GM21515 (cell line): ENCODE results near the gene OR4D5.

Experiments
- ATAC-seq: cut with Tn5 transposase; IDR thresholded peaks from one replicate; pipeline ENCODE4 v1.9.1; 2021; ENCODE audit not compliant: unreplicated experiment

OR4D5 gene

GRCh38 chr11:123939317-123939716 lies at the start of gene OR4D5:
TSS of gene OR4D5 (plus strand) at chr11:123939617. CDS start at chr11:123939617, 0 bp downstream.
- no peak for ATAC-seq

DNA sequence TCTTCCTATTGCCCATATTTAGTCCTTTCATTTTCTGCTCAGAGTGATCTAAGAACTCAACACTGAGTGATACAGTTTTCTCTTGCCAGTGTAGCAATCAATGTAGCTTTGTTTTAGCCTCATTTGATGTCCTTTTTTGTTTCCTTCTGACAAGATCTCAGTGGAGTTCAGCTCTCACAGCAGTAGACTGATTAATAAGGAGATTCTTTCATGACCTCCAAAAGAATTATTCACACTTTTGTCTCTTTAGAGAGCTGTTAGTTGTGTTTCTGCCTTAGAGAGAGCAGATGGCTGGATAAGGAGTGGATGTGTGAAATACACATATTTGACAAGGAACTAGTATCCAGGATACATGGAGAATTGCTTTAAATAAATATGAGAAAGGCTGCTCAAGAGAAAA lies 47.4 kb upstream of the OR4D5 start:
- no peak for ATAC-seq

GRCh38 chr11:123899792-123900191 lies 39.6 kb upstream of the OR4D5 start:
- no peak for ATAC-seq

GRCh38 chr11:123901867-123902266 lies 37.5 kb upstream of the OR4D5 start, which contains the start of gene OR8D4:
TSS of gene OR8D4 (plus strand) at chr11:123902167. CDS start at chr11:123906432, 4,265 bp downstream.
- no peak for ATAC-seq

DNA sequence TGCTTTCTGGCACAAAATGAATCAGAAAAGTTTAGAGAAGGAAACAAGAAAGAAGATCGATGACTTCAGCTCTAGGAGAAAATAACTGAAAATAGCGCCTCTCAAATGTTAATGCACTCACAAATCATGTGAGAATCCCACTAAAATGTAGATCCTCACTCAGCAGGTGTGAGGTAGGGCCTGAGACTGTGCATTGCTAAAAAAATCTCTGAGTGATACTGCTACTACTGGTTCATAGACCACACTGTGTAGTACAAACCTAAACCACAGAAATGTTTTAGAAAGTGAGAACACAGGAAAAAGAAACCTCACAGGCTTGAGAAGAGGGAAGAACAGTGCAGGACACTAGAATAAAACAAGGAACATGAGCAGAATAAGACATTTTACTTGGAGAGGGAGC lies 35.5 kb upstream of the OR4D5 start:
- peak; percentile 95 for ATAC-seq

- no peak for ATAC-seq
These were observed 34.5 kb upstream of the OR4D5 start for GRCh38 chr11:123904932-123905331.

- ATAC-seq = no peak
These were observed 33.6 kb upstream of the OR4D5 start for GRCh38 chr11:123905826-123906225.

DNA sequence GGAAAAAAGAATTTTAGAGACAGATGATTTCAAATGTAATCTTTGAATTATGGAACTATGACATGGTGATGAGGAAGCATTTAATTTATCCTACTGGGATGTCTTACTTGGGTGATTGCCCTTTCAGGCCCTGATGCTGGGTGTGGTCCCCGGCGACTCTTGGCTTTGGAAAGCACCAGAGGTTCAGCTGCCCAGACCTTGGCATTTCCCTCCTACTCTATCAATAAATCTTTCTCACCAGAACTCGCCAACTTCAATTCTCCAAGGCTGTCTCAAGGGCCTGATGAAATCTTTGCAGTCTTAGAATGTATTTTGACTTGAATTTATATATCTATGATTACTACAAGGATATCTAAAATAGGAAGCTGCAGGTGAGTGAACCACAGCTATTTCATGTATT lies 18.5 kb upstream of the OR4D5 start:
- ATAC-seq = no peak

GRCh38 chr11:123924027-123924426 lies 15.4 kb upstream of the OR4D5 start:
- no peak for ATAC-seq

DNA sequence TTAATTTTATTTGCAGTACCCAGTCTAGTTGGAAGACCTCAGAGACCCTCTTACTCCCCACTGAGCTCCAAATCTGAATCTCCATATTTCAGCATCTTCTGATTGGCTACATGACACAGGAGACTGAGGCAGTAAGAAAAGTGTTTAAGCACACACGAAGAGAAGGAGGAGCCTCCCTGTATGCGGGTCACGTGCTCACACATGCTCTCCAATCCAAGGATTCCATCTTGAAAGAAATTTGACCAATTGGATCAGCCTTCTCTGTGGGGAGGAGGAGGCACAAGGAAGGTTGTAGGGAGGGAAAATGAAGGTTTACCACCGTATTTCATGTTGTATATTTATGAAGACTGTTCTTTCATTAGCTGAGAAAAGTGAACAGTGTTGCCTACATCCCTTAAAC lies 3.0 kb downstream of the OR4D5 start:
- ATAC-seq = no peak

GRCh38 chr11:123943738-123944137 lies 4.3 kb downstream of the OR4D5 start, which contains the start of gene OR6T1:
TSS of gene OR6T1 (minus strand) at chr11:123943838. CDS start at chr11:123943838, 0 bp downstream.
- no peak for ATAC-seq

DNA sequence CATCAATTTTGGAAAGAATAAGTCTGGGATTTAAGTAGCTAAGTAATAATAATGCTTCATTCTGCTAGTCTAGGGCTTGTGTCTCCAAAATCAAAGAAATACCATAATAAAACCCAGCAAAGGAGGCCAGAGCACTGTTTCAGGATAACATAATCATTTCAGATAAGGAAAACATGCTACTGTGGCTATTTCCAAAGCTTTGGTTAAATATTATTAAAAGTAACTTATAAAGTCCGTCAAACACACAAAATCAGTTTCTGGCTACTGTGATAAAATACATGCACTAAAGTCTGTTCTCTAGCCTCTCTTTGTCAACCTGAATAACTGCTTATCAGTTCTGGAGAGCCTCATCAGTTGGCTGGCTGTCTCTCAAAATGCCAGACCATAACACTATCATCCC lies 5.7 kb downstream of the OR4D5 start:
- no peak for ATAC-seq

DNA sequence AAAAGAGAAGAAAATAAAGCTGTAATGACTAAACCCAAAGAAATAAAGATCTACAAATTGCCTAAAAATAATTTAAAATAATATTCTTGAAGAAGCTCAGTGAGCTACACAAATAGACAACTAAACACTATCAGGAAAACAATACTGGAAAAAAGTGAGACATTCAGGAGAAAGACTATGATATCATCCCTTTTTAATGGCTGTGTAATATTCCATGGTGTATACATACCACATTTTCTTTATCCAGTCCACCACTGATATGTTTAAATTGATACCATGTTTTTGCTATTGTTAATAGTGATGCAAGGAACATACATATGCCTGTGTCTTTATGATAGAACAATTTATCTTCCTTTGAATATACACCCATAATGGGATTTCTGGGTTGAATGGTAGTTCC lies 17.3 kb downstream of the OR4D5 start:
- no peak for ATAC-seq

GRCh38 chr11:123973816-123974215 lies 34.4 kb downstream of the OR4D5 start:
- no peak for ATAC-seq

- ATAC-seq = no peak
These were observed 37.5 kb downstream of the OR4D5 start for GRCh38 chr11:123976770-123977560.

DNA sequence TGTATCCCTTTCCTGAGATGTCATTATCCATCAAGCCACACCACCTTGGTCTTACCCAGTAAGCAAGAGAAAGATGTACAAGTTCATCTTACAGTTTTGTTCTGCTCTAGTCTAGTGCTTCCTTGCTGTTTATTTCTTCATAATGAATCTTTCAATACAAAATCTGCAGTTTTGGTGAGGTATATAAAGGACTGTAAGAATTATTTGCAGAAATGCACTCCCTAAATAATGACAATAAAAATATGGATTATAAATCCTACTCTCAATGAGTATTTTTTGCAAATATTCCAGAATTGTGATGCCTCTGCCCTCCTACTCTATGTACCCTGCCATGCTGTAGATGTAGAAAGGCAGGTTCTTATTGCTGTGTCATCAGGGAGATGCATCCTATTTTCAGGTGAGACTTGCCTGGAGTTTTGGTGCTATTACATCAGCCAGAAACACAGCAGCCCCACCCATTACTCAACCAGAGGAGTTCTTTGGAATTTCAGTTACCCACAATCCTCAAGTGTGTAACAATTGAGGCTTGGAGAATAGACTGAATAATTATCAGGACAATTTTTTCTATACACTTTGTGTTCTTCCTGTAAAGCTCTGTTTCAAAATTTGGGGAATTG lies 38.4 kb downstream of the OR4D5 start, which contains the start of gene OR10S1:
Gene OR10S1 (minus strand): TSS at position 51 of the 617 bp plus-strand sequence. CDS start 117 bp downstream, outside the sequence.
- ATAC-seq = no peak

- no peak for ATAC-seq
These were observed 39.9 kb downstream of the OR4D5 start for GRCh38 chr11:123979311-123979710.
